GM23248 (cell line): ENCODE results near the gene ACAT2. TPM values are rescaled to one million over a fixed set of nuclear protein-coding genes. Genes with fewer than 3 reads are reported as not detected.

Experiments used
- DNase-seq: peaks from one replicate; pipeline ENCODE4 v3.0.0-alpha.2; 2015
- H2AFZ ChIP-seq: fragments of 200-600 bp; sonication (generic); 2 replicates; pipeline ENCODE4 v1.6.1; 2016; ENCODE audit warnings: antibody characterized with exemption
- H3F3A ChIP-seq: fragments of 200-600 bp; sonication (generic); 2 replicates; pipeline ENCODE4 v1.6.1; 2016; ENCODE audit warnings: mild to moderate bottlenecking, antibody characterized with exemption, mixed run types; ENCODE audit not compliant: insufficient read depth
- H3K27ac ChIP-seq: fragments of 200-600 bp; sonication (generic); 2 replicates; pipeline ENCODE4 v1.5.1; 2016; ENCODE audit warnings: mild to moderate bottlenecking
- H3K27me3 ChIP-seq: fragments of 200-600 bp; sonication (generic); replicated peaks from 2 replicates; pipeline ENCODE4 v1.6.1; 2016; ENCODE audit warnings: mild to moderate bottlenecking; ENCODE audit not compliant: insufficient read depth
- H3K36me3 ChIP-seq: fragments of 200-600 bp; sonication (generic); 2 replicates; pipeline ENCODE4 v1.6.1; 2016; ENCODE audit warnings: low read depth, mild to moderate bottlenecking
- H3K4me1 ChIP-seq: fragments of 200-600 bp; sonication (generic); 2 replicates; pipeline ENCODE4 v1.6.1; 2016; ENCODE audit warnings: mild to moderate bottlenecking; ENCODE audit not compliant: insufficient read depth
- H3K4me2 ChIP-seq: fragments of 200-600 bp; sonication (generic); one replicate; pipeline ENCODE4 v1.6.1; 2016; ENCODE audit warnings: mild to moderate bottlenecking; ENCODE audit not compliant: unreplicated experiment
- H3K4me3 ChIP-seq: fragments of 200-600 bp; sonication (generic); 2 replicates; pipeline ENCODE4 v1.5.1; 2016; ENCODE audit warnings: mild to moderate bottlenecking
- H3K79me2 ChIP-seq: fragments of 200-600 bp; sonication (generic); 2 replicates; pipeline ENCODE4 v1.6.1; 2016; ENCODE audit warnings: mild to moderate bottlenecking; ENCODE audit not compliant: insufficient read depth
- H3K9ac ChIP-seq: fragments of 200-600 bp; sonication (generic); 2 replicates; pipeline ENCODE4 v1.6.1; 2016; ENCODE audit warnings: mild to moderate bottlenecking
- H3K9me2 ChIP-seq: fragments of 200-600 bp; sonication (generic); 2 replicates; pipeline ENCODE4 v1.6.1; 2016; ENCODE audit warnings: mixed run types, mild to moderate bottlenecking, moderate library complexity; ENCODE audit not compliant: insufficient read depth
- H3K9me3 ChIP-seq: fragments of 200-600 bp; sonication (generic); one replicate; pipeline ENCODE4 v1.6.1; 2017; ENCODE audit warnings: low read depth
- H4K20me1 ChIP-seq: fragments of 200-600 bp; sonication (generic); 2 replicates; pipeline ENCODE4 v1.6.0; 2016; ENCODE audit not compliant: insufficient read depth
- EZH2 ChIP-seq: fragments of 200-600 bp; sonication (generic); IDR thresholded peaks from 2 replicates; pipeline ENCODE4 v1.6.1; 2018; ENCODE audit warnings: antibody characterized with exemption, mild to moderate bottlenecking; ENCODE audit not compliant: insufficient read depth, poor library complexity, severe bottlenecking
- EZH2phosphoT487 ChIP-seq: fragments of 200-600 bp; sonication (generic); IDR thresholded peaks from 2 replicates; pipeline ENCODE4 v1.6.1; 2018; ENCODE audit warnings: antibody characterized with exemption, moderate library complexity, mild to moderate bottlenecking, low read depth; ENCODE audit not compliant: insufficient read depth
- WGBS, 2 experiments: methylation state at CpG; one replicate each; pipeline ENCODE4 v1.1.6; 2015 to 2017; ENCODE audit warnings: low lambda C conversion rate in 2 of 2, low coverage in 1 of 2; ENCODE audit errors: missing lambda C conversion rate in 2 of 2; 5-methylcytosine and 5-hydroxymethylcytosine counted together
- in situ Hi-C: fragments of 300-500 bp; cut with MboI; formaldehyde crosslinking; loops from 2 replicates; pipeline ENCODE4 v1.15.0; 2020
- polyA plus RNA-seq: library from polyadenylated mRNA; unstranded; fragments of >200 nt; fragmentation: Nextera tagmentation; extraction: Ambion mirVana; gene quantifications from 2 replicates; pipeline ENCODE4 v1.2.1, GENCODE V29; 2016
- total RNA-seq: library from RNA; depleted of rRNA; stranded (reverse); fragments of >200 nt; shearing (Covaris generic); gene quantifications from 2 replicates; pipeline ENCODE4 v1.2.3, GENCODE V29; 2014

Gene ACAT2
- total and polyA plus RNA-seq, 2 experiments from 2014 or later, result 10.5 to 18.9 TPM

DNA sequence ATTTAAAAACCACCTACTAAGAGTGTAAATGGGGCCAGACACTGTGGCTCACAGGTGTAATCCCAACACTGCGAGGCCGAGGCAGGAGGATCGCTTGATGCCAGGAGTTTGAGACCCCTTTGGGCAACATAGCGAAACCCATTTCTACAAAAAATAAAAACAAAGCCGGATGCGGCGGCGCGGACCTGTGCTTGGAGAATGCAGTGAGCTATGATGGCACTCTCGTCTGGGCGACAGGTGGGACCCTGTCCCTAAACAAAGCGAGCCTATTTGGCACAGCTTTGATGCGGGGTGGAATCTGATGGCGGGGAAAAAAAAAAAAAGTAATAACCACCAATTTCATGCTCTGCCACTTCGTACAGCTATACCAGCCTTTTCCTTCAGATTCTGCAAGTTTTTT is 26.4 kb downstream of the ACAT2 start:
- peaks cover 88% of the 10 kb centered on the region for H3K79me2 ChIP-seq

DNA sequence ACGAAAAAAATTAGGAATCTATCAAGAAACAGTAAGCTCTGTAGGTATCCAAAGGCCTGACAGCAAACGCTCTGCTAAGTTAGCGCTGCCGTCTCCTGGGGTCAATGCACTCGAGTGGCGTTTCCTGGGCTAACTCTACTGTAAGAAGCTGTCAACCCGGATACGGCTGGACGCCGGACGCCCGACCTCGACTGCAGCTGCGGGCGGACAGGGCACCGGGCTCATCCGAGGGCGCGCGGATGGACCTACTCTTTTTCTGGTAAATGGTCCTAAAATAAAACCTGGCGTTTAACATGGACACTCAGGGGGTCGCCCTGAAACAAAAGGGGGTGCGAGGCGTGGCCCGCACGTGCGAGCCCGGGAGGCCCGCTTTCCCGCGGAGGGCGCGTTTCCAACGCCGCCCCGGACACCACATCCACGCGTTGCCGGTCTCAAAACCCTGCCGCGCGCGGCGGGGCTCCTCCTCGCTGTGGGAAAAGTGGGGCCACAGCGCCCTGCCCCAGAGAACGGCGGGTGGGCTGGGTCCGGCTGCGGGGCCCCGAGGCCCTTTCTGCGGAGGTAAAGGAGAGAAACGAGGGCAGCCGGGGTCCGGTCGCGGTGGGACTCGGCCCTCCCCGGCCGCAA is 27.0 kb downstream of the ACAT2 start:
- peak overlapping the region; percentile 58 for H2AFZ ChIP-seq
- DNase-seq, result peak; percentile 71

More for the DNA sequence above, 26.4 kb downstream of the ACAT2 start:
- 0 out of 2 replicates have a peak overlapping the region, but pooled peaks have one; percentile 44 for H3K27ac ChIP-seq
- no peaks in the 10 kb centered on the region for H3K27me3 ChIP-seq
- TF ChIP-seq EZH2phosphoT487 (no peak), EZH2 (no peak)
- H3K9me2 ChIP-seq, result no peaks in the 10 kb centered on the region
- H2AFZ ChIP-seq, result no peak overlapping the region
- peak; percentile 16 for DNase-seq
- H3K4me1 ChIP-seq, result peaks cover 42% of the 10 kb centered on the region
- peak overlapping the region; percentile 89 for H3K9ac ChIP-seq
- H4K20me1 ChIP-seq, result peaks cover 9% of the 10 kb centered on the region; the same call in 1 of the 2 replicates
- H3K36me3 ChIP-seq, result peaks cover 52% of the 10 kb centered on the region
- in situ Hi-C loops, result no loop called here
- 14 to 15% methylated on average over 15 of the region's 15 CpGs for WGBS, 2 experiments
- no peaks in the 10 kb centered on the region for H3K9me3 ChIP-seq
- peak overlapping the region; percentile 89 for H3K4me3 ChIP-seq
- H3K4me2 ChIP-seq, result peak overlapping the region; percentile 89
- peaks cover 13% of the 10 kb centered on the region; the same call in 1 of the 2 replicates for H3F3A ChIP-seq

GRCh38 chr6:159789377-159790148 is 27.7 kb downstream of the ACAT2 start, which contains the start of gene TCP1:
TSS of gene TCP1 (minus strand) at chr6:159789602. CDS start at chr6:159789468, 134 bp downstream.
- H3K9me3 ChIP-seq, result no peaks in the 10 kb centered on the region
- H3K9me2 ChIP-seq, result no peaks in the 10 kb centered on the region
- peaks cover 42% of the 10 kb centered on the region for H3K4me1 ChIP-seq
- peaks cover 88% of the 10 kb centered on the region for H3K79me2 ChIP-seq
- peak within 1 kb of the TSS; percentile 90 for H2AFZ ChIP-seq
- H4K20me1 ChIP-seq, result peaks cover 9% of the 10 kb centered on the region; the same call in 1 of the 2 replicates
- whole genome bisulfite sequencing, 2 experiments, result 0 to 1% methylated on average over 47 to 64 of the region's 64 CpGs
- peak within 1 kb of the TSS; percentile 89 for H3K4me3 ChIP-seq
- peak within 1 kb of the TSS; percentile 89 for H3K9ac ChIP-seq
- peak within 1 kb of the TSS; percentile 89 for H3K4me2 ChIP-seq
- H3K36me3 ChIP-seq, result peaks cover 51% of the 10 kb centered on the region
- DNase-seq, result peak; percentile 100
- H3F3A ChIP-seq, result peaks cover 10% of the 10 kb centered on the region; the same call in 1 of the 2 replicates
- in situ Hi-C loops, result no loop called here
- no peaks in the 10 kb centered on the region for H3K27me3 ChIP-seq
- H3K27ac ChIP-seq, result peak within 1 kb of the TSS; percentile 75
- TF ChIP-seq EZH2phosphoT487 (no peak), EZH2 (no peak)

More for the DNA sequence above, 27.0 kb downstream of the ACAT2 start:
- in situ Hi-C loops, result no loop called here
- Histone ChIP-seq H3K27me3 (no peaks in the 10 kb centered on the region), H3K9me3 (no peaks in the 10 kb centered on the region), H3K9me2 (no peaks in the 10 kb centered on the region), H4K20me1 (peaks cover 9% of the 10 kb centered on the region; the same call in 1 of the 2 replicates), H3F3A (peaks cover 13% of the 10 kb centered on the region; the same call in 1 of the 2 replicates), H3K4me2 (peak overlapping the region; percentile 89), H3K36me3 (peaks cover 50% of the 10 kb centered on the region), H3K9ac (peak overlapping the region; percentile 89), H3K4me3 (peak overlapping the region; percentile 89), H3K79me2 (peaks cover 88% of the 10 kb centered on the region), H3K27ac (peak overlapping the region; percentile 44), H3K4me1 (peaks cover 42% of the 10 kb centered on the region)
- WGBS, 2 experiments, result 0 to 1% methylated on average over 46 to 60 of the region's 60 CpGs
- TF ChIP-seq EZH2, result no peak
- TF ChIP-seq EZH2phosphoT487, result no peak

DNA sequence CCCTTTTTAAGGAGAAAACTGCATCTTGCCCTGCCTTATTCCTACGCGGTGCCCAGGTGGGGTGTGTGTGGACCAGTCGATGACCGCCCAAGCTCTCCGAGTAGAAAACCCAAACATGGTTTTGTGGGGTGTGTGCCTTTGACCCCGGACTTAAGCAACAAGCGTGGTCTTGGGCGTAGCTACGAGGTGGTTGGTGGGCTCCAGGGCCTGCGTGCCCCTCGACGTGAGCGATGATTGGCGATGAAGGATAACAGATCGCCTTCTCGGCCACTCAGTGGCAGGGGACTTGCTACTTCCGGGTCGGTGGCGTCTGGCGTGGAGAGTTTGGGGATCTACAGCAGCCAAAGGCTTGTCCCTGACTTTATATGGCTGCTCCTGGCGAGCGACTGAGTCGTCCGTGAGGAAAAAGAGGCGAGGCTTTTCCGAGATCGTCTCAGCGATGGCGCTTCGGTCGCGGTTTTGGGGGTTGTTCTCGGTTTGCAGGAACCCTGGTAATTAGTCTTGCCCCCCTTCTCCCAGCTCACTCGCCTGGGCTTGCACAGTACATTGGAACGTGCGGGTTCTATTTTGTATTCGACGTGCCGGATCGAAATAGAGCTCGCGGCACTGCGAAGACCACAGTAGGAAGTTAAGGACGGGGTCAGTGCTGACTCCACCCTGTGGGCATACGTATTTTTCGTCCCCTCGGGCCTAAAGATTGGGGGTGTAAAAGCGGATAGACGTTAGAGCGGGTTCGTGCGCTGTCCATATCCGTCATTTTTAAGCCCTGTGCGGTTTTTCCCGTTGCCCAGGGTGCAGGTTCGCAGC is 28.5 kb downstream of the ACAT2 start, which contains the start of gene MRPL18:
Gene MRPL18, plus strand, starts transcription at position 319 of the 807 bp plus-strand sequence. Its CDS starts 121 bp downstream, at position 440.
- in situ Hi-C loops, result no loop called here
- WGBS, 2 experiments, result 1% methylated on average over 56 of the region's 56 CpGs
- H2AFZ ChIP-seq, result peak within 1 kb of the TSS; percentile 90
- peaks cover 9% of the 10 kb centered on the region; the same call in 1 of the 2 replicates for H4K20me1 ChIP-seq
- peaks cover 46% of the 10 kb centered on the region for H3K36me3 ChIP-seq
- TF ChIP-seq EZH2 (no peak), EZH2phosphoT487 (no peak)
- no peaks in the 10 kb centered on the region for H3K9me3 ChIP-seq
- H3K4me1 ChIP-seq, result peaks cover 42% of the 10 kb centered on the region
- H3K27me3 ChIP-seq, result no peaks in the 10 kb centered on the region
- H3K9ac ChIP-seq, result peak within 1 kb of the TSS; percentile 89
- 0 out of 2 replicates have a peak, but pooled peaks cover 5% of the 10 kb centered on the region for H3F3A ChIP-seq
- H3K9me2 ChIP-seq, result no peaks in the 10 kb centered on the region
- H3K4me3 ChIP-seq, result peak within 1 kb of the TSS; percentile 89
- peak within 1 kb of the TSS; percentile 89 for H3K4me2 ChIP-seq
- peak within 1 kb of the TSS; percentile 75 for H3K27ac ChIP-seq
- peak; percentile 97 for DNase-seq
- peaks cover 87% of the 10 kb centered on the region for H3K79me2 ChIP-seq
